ENCODE results near the gene ENHO.

The ENHO gene

DNA sequence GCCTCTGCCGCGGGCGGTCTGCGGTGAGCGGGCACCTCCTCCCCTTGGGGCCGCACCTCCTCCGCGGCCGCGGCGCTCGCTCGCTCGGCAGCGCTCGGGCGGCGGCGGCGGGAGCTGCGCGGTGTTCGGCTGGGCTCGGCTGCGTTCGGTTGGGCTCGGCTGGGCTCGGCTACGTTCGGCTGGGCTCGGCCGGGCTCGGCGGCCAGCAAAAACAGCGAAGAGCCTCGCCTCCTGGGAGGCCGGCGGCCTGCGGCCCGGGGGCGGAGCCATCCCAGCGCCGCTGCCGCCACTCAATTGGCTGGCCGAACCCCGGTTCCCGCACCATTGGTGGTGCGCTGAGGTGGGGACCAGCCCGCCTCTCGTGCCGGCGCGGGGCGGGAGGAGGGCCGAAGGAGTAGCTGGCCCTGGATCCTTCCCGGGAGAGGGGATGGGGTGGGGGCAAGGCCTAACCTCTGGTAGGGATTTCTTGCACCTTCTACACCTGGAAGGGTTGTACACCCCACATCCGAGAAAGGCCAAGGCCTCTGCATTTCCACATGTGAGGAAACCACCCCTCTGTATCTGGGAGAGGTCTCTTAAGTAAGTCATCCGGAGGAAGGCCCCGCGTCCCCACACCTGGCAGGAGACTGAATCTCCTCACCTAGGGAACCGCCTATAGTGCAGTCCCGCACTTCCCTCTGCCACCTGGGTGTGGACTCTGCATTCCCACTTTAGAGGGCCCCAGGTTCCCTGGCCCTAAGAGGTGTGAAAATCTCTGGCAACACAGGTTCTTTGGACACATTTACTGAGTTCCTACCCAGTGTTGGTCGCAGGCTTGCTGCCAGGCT is at the start of gene ENHO:
TSS of gene ENHO (minus strand) at position 20 of the 827 bp plus-strand sequence. CDS start 1,295 bp downstream, outside the sequence.
- DNase-seq = peak; percentile 95

GRCh38 chr9:34572092-34572491 is 49.3 kb upstream of the ENHO start:
- DNase-seq = no peak

DNA sequence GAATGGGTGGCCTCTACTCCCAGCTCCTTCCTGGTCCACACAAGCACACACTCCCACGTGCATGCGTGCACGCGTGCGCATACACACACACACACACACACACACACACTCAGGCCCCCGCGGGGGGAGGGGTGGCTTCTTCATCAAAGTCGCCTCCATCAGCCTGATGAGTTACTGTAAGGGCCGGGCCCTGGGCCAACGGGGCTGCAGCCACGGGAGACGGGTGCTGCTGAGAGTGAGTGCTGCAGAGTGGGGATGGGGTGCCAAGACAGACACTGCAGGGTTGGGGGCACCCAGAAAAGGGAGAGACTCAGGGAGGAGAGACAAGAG is 48.7 kb upstream of the ENHO start:
- DNase-seq = no peak

DNA sequence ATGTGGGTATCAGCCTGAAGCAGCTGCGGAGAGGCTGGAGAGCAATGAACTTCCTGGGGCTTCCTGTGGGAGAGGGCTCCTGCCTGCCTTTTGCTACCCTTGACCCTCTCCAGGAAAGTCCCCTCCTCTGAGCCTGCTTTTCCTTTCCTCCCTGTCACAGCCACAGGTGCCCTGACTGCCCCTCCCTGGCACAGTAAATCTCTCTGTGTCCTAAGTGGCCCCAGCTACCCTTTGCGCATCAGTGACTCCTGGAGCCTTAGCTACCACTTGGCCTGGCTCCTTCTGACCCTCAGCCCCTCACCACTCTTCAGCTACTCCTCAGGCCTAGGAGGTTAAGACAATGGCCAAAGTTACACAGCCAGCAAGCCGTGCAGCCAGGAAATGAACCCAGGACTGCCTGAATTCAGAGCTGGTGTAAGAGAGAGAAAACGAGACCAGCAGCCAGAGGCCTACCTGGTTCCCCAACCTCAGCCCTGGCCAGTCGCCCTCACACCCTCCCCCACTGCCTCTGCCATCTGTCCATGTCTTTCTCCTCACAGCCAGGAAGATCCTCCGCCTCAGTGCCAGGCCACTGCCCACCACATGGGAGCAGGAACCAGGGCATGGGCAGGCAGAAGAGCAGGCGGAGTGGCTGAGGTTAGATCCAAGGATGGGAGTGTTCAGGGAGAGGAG is 48.2 kb upstream of the ENHO start:
- DNase-seq = no peak

DNA sequence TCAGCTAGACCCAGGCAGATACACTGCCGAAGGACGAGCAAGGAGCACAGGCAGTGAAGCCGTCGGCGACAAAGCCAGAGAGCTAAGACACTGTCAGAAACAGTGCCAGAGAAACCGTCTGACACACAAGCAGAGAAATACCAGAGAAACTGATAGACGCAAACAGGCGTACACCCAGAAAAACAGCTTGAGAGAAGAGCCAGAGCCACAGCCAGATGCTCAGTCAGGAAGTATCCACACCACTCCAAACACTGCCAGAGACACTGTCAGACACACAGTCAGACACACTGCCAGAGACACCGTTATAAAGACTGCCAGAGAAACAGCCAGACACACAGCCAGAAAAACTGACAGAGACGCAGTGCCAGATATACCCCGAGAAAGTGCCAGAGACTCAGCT is 47.6 kb upstream of the ENHO start:
- no peak for DNase-seq

DNA sequence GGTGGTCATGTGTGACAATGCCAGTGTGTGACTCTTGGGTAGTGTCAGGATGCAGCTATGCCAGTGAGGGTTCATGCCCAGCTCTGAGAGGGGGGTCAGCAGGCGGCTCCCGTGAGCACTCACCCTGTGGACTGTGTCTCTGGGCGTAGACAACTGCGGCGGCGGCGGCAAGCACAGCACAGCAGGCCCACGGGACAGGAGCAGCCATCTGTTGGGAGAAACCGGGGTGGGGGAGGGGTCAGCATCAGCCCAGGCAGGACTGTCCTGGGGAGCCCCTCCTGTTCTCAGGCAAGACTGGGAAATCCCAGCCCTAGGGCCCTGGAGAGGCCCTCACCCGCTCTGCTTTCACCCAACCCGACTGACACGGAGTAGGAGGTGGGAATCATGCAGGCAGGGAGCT is 46.0 kb upstream of the ENHO start:
- no peak for DNase-seq

DNA sequence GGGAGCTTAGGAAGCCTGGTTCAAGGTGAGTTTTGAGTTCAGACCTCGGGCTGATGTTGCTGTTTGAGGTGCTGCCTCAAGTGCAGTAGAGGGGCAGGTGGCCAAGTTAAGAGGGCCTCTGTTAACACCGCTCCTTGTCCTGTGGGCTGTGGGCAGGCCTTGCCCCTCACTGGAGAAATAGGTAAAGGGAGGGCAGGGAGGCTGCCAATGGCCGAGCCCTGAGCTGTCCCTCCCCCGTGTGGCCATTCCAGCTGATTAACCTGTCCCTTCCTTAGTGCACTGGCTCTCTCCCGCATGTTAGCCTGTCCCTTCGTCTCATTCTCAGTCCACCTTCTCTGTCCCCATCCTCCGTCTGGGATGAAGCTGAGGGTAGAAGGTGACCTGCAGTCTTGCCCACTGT is 45.3 kb upstream of the ENHO start:
- no peak for DNase-seq

DNA sequence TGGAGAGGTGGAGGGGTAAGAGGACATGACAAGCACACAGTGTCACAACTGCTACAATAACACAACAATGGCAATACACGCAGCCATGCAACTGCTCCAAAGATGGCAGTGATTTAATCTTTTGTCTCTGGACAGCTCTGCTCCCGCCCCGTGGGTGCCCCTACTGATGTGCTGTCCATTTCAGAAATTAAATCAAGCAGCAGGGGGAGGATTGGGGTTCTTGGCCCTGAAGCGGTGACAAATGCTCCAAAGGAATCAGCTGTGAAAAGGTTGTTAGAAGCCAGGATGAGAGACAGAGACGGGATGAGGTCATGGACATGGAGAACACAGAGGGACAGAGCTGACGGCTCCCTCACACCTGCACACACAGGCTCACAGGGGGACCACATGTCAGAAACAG is 44.2 kb upstream of the ENHO start:
- DNase-seq = no peak

GRCh38 chr9:34566322-34566721 is 43.5 kb upstream of the ENHO start:
- no peak for DNase-seq

- no peak for DNase-seq
These were observed 43.1 kb upstream of the ENHO start for GRCh38 chr9:34565856-34566255.

DNA sequence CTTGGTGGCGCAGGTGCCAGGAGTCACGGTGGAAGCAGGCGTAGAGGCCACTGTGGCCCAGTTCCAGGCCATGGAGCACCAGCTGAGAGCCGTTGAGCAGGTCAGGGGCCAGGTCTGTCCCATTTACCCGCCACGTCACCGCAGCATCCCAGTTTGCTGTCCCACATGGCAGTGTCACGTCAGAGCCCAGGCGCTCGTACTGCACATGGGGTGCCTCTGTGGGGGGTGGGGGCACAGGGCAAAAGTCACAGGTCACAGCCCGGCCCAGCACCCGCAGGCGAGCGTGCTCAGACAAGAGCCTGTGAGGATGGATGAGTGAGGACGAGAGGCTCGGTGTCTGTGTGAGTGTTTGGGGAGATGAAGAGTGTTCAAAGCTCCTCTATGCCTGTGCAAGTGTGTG is 41.8 kb upstream of the ENHO start:
- DNase-seq = no peak

GRCh38 chr9:34563262-34563661 is 40.5 kb upstream of the ENHO start:
- no peak for DNase-seq

- DNase-seq = no peak
These were observed 39.5 kb upstream of the ENHO start for GRCh38 chr9:34562135-34562745.

GRCh38 chr9:34560599-34561214 is 37.9 kb upstream of the ENHO start:
- DNase-seq = no peak

DNA sequence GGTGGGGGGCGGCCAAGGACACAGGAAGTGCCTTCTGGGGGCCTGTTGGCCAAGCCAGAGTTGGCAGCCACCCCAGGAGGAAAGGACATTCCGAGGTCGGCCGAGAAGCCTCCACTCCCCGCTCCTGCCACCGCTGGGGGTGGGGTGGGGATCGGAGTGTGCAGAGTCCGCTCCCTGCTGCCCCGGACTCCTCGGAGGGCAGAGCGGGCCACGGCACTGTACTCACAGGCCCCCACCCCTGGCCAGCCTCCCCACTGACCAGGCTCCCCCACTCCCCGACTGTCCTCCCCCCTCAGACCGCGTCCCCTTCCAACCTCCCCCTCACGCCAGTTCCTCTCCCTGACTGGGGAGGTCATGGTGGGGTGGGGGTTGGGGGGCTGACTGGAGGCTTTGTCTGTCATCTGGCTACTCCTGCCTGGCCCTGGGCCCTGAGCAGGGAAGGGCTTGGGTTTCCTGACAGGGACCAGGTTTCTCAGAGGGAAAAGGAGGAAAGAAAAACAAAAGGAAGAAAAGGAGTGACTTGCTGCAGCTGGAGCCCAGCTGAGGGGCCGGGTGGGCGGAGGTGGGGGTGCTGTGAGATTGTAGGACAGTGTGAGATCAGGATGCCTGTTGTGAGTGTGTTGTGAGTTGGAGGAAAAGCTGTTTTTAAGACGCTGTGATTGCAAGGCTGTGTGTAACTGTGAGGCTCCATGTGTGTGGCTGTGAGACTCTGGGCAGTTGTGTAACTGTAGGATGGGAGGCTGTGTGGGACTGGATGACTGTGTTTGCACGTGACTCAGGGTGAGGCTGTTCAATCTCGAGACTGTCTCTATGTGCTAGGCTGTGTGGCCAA is 37.0 kb upstream of the ENHO start:
- DNase-seq = no peak

- no peak for DNase-seq
These were observed 36.3 kb upstream of the ENHO start for GRCh38 chr9:34558919-34559623.

DNA sequence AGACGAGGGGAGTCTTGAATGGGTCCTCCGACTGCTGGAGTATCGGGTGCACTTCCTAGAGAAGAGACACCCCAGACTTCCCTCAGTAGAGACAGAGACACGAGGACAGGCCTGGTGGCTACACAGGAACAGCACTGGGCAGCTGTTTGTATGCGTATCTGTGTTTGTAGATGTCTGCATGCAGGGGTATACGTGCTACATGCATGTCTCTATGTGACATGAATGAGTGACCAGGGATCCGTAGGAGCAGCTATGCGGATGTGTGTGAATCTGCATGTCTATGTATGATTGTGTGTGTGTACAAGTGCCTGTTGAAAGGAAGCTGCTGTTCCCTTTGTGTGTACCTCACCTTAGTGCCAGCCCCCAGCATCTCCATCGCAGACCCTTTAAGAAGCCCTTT is 35.6 kb upstream of the ENHO start:
- no peak for DNase-seq

- no peak for DNase-seq
These were observed 34.9 kb upstream of the ENHO start for GRCh38 chr9:34557426-34558321.

GRCh38 chr9:34556949-34557348 is 34.2 kb upstream of the ENHO start:
- no peak for DNase-seq

DNA sequence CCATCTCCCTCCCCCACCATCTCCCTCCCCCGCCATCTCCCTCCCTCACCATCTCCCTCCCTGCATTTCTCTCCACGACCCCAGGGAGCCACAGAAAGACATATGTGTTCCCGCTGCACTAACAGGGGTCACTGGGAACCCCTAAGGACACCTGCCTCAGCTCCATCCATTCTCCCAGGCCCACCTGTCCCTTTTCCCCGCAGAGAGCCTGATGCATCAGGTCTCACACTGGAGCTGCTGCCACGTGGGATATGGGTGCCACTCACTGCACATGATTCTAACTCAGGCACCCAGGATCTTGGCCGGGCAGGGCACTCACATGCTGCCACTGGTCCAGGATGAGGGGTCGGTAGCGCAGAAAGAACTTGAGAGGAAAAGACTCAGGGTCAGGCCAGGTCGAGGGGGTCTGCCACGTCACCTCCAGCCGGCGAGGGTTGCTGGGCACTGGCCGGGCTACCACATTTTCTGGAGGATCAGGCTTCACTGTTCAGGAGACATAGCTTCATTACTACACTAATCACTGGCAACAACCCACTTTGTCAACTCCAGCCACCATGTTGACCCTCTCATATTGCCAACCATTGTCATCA is 33.2 kb upstream of the ENHO start:
- DNase-seq = no peak

DNA sequence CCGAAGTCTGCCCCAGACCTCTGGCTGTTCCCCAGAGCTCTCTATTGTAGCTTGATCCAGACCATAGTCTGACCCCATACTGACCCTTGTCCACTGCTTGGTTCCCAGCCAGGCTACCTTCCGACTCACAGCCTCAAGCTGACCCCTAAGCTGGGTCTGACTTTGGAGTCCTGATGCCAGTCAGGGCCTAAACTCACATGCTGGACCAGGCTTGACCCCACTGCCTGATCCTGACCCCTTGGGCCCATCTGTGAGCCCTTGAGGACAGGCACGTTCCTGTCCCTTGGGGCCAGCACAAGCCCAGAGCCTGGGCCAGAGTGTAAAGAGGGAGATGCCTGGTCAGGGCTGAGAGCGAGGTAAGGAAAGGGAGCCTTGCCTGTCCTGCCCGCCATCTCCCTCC is 32.7 kb upstream of the ENHO start:
- DNase-seq = no peak

Data from right forelimb (tissue), 1 donor.